ENCODE results near the gene MTOR. TPM values are rescaled to one million over a fixed set of nuclear protein-coding genes. Genes with fewer than 3 reads are reported as not detected.

MTOR gene
- total RNA-seq, 6 experiments from 2014 or later: 36.6 to 41.2 (median 38.2) TPM

DNA sequence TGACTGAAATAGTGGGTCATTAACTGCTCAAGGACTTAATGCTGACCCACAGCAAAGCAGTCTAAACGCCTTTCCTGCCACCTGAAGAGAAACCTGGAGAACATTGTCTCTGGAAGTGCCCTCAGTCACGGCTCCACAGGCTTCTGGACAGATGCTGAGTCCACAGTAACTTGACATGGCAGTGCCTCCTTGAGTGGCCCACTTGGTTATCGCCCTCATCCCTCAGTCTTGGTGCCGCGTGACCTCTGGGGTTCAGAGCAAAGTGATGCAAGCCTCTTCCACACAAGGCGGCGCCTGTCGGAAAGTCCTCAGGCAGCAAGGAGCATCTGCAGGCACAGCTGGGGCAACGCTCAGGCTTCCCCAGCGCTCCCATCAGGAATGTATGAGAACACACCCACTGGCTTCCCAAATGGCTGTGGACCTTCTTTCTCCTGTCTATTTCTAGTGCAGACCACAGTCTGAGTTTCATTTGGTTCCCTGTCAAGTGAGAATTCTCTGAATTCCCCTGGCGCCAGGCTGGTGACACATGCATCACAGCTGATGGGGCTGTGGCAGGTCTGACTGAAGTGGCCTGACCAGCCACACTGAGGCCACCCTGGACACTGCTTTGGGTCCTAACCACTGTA, 86.2 kb downstream of the MTOR start:
- Mint-ChIP-seq H3K36me3 (ENCODE audit: low read depth) (peaks cover 29% of the 10 kb centered on the region), H3K9me3 (no peaks in the 10 kb centered on the region), H3K4me1 (ENCODE audit: low read depth) (peaks cover 75% of the 10 kb centered on the region), H3K27ac (peak overlapping the region; percentile 35; the same call in 1 of the 2 replicates), H3K4me3 (no peak overlapping the region; the same call in 1 of the 2 replicates), H3K27me3 (ENCODE audit: insufficient read depth) (peaks cover 1% of the 10 kb centered on the region; the same call in 1 of the 2 replicates)
- TF ChIP-seq, protein P1, sequence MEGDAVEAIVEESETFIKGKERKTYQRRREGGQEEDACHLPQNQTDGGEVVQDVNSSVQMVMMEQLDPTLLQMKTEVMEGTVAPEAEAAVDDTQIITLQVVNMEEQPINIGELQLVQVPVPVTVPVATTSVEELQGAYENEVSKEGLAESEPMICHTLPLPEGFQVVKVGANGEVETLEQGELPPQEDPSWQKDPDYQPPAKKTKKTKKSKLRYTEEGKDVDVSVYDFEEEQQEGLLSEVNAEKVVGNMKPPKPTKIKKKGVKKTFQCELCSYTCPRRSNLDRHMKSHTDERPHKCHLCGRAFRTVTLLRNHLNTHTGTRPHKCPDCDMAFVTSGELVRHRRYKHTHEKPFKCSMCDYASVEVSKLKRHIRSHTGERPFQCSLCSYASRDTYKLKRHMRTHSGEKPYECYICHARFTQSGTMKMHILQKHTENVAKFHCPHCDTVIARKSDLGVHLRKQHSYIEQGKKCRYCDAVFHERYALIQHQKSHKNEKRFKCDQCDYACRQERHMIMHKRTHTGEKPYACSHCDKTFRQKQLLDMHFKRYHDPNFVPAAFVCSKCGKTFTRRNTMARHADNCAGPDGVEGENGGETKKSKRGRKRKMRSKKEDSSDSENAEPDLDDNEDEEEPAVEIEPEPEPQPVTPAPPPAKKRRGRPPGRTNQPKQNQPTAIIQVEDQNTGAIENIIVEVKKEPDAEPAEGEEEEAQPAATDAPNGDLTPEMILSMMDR (IDR thresholded peaks at IDR 0.05): no peak
- DNase-seq: peak; percentile 7

DNA sequence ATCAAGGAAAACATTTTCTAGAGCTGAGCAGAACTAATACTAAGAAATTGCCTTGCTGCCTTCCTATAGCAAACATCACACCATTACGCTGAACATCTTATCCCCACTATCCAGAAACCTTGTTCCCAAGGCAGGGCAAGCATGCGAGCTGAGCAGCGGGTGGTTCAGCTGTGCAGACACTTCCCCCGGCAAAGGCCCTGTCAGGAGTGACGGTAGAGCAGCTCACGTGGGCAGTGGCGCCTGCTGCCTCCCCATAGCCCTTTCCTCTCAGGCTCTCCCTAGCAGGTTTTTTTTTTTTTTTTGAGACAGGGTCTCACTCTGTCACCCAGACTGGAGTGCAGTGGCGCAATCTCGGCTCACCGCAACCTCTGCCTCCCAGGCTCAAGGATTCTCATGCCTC, 86.9 kb downstream of the MTOR start:
- H3K27ac Mint-ChIP-seq: no peak overlapping the region

DNA sequence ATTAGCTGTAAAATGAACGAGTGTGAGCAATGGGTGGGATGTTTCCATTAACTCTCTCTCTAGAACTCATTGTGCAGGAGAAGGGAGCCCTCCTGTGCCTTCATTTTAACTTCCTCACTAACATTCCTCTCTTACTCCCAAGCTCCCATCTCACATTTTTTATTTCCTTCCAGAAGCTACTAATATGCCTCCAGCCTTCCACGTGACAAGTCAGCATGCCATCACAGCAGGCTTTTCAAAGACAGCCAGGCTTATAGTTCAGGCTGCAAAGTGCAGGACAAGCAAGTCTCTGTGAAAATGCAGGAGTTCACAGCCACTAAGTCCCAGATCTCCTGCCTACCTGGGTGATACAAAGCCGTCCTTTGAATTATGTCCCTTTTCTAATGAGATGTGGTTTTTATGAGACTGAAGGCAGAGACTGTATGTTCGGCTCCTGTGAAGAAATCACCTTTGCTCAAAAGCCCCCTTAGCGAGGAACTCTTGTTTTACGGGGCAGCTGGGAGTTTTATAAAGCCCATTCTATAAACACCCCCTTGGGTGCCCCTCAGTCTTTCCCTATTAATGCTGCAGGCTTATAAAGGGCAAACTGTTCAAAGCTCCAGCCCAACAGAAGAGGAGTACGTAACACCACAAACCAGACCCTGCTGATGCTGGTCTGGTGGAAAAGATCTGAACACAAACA, 87.9 kb downstream of the MTOR start:
- TF ChIP-seq, protein P1 (IDR thresholded peaks at IDR 0.05): no peak
- peaks cover 57% of the 10 kb centered on the region for H3K4me1 Mint-ChIP-seq (ENCODE audit: low read depth)
- H3K36me3 Mint-ChIP-seq (ENCODE audit: low read depth): peaks cover 24% of the 10 kb centered on the region
- H3K27me3 Mint-ChIP-seq (ENCODE audit: insufficient read depth): peaks cover 1% of the 10 kb centered on the region; the same call in 1 of the 2 replicates
- DNase-seq: no peak
- no peaks in the 10 kb centered on the region for H3K9me3 Mint-ChIP-seq
- H3K4me3 Mint-ChIP-seq: no peak overlapping the region
- H3K27ac Mint-ChIP-seq: no peak overlapping the region

More for the DNA sequence above, 86.9 kb downstream of the MTOR start:
- TF ChIP-seq, protein P1 (IDR thresholded peaks at IDR 0.05): no peak
- no peak for DNase-seq
- H3K36me3 Mint-ChIP-seq (ENCODE audit: low read depth): peaks cover 26% of the 10 kb centered on the region
- H3K4me3 Mint-ChIP-seq: no peak overlapping the region
- peaks cover 68% of the 10 kb centered on the region for H3K4me1 Mint-ChIP-seq (ENCODE audit: low read depth)
- H3K9me3 Mint-ChIP-seq: no peaks in the 10 kb centered on the region
- peaks cover 1% of the 10 kb centered on the region; the same call in 1 of the 2 replicates for H3K27me3 Mint-ChIP-seq (ENCODE audit: insufficient read depth)

DNA sequence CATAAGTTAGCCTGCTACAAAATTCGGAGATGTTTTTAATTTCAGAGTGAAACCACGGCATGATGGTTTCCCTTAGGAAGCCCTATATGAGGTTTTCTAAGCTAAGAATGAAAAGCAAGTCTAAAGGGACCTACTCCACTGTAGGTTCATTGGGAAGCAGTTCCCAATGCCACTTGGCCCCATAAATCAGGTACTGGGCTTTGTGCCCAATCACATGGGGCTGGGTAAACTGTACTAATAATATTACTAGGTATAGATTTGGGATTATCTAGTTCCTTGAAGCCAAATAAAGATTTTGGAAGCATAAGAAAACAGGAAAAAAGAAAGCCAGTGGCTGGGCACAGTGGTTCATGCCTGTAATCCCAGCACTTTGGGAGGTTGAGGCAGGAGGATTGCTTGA, 92.2 kb downstream of the MTOR start:
- Mint-ChIP-seq H3K27ac (no peak overlapping the region), H3K4me1 (ENCODE audit: low read depth) (peaks cover 21% of the 10 kb centered on the region), H3K4me3 (no peak overlapping the region), H3K27me3 (ENCODE audit: insufficient read depth) (peaks cover 1% of the 10 kb centered on the region; the same call in 1 of the 2 replicates), H3K36me3 (ENCODE audit: low read depth) (peaks cover 20% of the 10 kb centered on the region), H3K9me3 (no peaks in the 10 kb centered on the region)
- no peak for DNase-seq
- TF ChIP-seq, protein P1 (IDR thresholded peaks at IDR 0.05): no peak

DNA sequence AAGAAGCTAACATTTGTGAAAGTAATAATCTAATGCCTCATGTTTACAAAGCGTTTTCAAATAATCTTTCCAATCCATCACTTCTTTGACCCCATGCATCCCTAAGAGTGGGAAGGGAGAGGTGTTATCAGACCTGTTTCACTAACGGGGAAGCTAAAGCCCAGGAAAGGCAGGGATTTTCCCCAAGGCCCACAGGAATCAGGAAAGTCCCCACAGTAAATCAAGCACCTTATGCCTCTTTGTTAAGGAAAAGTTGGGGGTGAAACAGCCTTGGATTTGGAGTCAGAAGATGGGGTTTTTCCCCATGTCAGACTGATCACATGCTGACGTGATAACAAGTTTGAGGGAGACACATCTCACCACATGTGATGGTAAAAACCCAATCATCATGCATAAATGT, 93.1 kb downstream of the MTOR start:
- peaks cover 1% of the 10 kb centered on the region; the same call in 1 of the 2 replicates for H3K27me3 Mint-ChIP-seq (ENCODE audit: insufficient read depth)
- H3K9me3 Mint-ChIP-seq: no peaks in the 10 kb centered on the region
- no peak overlapping the region for H3K27ac Mint-ChIP-seq
- TF ChIP-seq, protein P1 (IDR thresholded peaks at IDR 0.05): no peak
- H3K36me3 Mint-ChIP-seq (ENCODE audit: low read depth): peaks cover 26% of the 10 kb centered on the region
- H3K4me1 Mint-ChIP-seq (ENCODE audit: low read depth): peaks cover 17% of the 10 kb centered on the region
- no peak for DNase-seq
- H3K4me3 Mint-ChIP-seq: no peak overlapping the region

Measured in HFFc6 (cell line).